Cardiac muscle cell (in vitro differentiated cells and primary cell): ENCODE data around the gene NRGN. TPM values are rescaled to one million over a fixed set of nuclear protein-coding genes. Genes with fewer than 3 reads are reported as not detected.

Experiments used
- DNase-seq, 2 donors: peaks; one replicate each; pipeline versions ENCODE4 v3.0.0 to v3.0.0-alpha.2; 2010 to 2017; ENCODE audit warnings: low read depth in 1 of 2, low spot score in 1 of 2
- H3K27ac ChIP-seq: fragments of 200-600 bp; sonication (generic); 2 replicates; pipeline ENCODE4 v1.5.1; 2016
- H3K27me3 ChIP-seq: fragments of 200-600 bp; sonication (generic); 2 replicates; pipeline ENCODE4 v1.6.0; 2016; ENCODE audit warnings: control low read depth
- H3K36me3 ChIP-seq: fragments of 200-600 bp; sonication (generic); 2 replicates; pipeline ENCODE4 v1.5.1; 2016; ENCODE audit warnings: control low read depth
- H3K4me1 ChIP-seq: fragments of 200-600 bp; sonication (generic); 2 replicates; pipeline ENCODE4 v1.8.1; 2017; ENCODE audit warnings: low read depth, mild to moderate bottlenecking, mixed run types
- H3K4me3 ChIP-seq: fragments of 200-600 bp; sonication (generic); 2 replicates; pipeline ENCODE4 v1.5.1; 2016; ENCODE audit warnings: mild to moderate bottlenecking
- H3K9me3 ChIP-seq: fragments of 200-600 bp; sonication (generic); 2 replicates; pipeline ENCODE4 v1.5.1; 2017; ENCODE audit warnings: low read depth, mild to moderate bottlenecking, control low read depth
- CTCF ChIP-seq: IDR thresholded peaks from 2 replicates; pipeline ENCODE4 v1.5.1; 2012; ENCODE audit warnings: low read depth, mild to moderate bottlenecking, low read length
- polyA plus RNA-seq: library from polyadenylated mRNA; unstranded; fragments of >200 nt; fragmentation: Nextera tagmentation; extraction: Ambion mirVana; gene quantifications from 2 replicates; pipeline ENCODE4 v1.2.1, GENCODE V29; 2016
- total RNA-seq: library from RNA; depleted of rRNA; stranded (reverse); fragments of >200 nt; gene quantifications from 2 replicates; pipeline ENCODE4 v1.2.3, GENCODE V29; 2016

NRGN gene
- total and polyA plus RNA-seq, 2 experiments from 2014 or later = 1.1 to 2.1 TPM

- no peak for DNase-seq
- H3K4me3 ChIP-seq = no peak overlapping the region
- TF ChIP-seq CTCF = no peak
- no peaks in the 10 kb centered on the region for H3K36me3 ChIP-seq
- H3K27me3 ChIP-seq = peaks cover 18% of the 10 kb centered on the region
- H3K27ac ChIP-seq = no peak overlapping the region
- no peaks in the 10 kb centered on the region for H3K9me3 ChIP-seq
- peaks cover 15% of the 10 kb centered on the region for H3K4me1 ChIP-seq
These were observed 11.6 kb upstream of the NRGN start for GRCh38 chr11:124728134-124728533.

GRCh38 chr11:124729571-124729970, 10.2 kb upstream of the NRGN start:
- H3K27me3 ChIP-seq = peaks cover 24% of the 10 kb centered on the region
- DNase-seq = no peak
- no peak overlapping the region for H3K4me3 ChIP-seq
- TF ChIP-seq CTCF = no peak
- no peaks in the 10 kb centered on the region for H3K9me3 ChIP-seq
- no peaks in the 10 kb centered on the region for H3K36me3 ChIP-seq
- no peak overlapping the region for H3K27ac ChIP-seq
- peaks cover 15% of the 10 kb centered on the region for H3K4me1 ChIP-seq

GRCh38 chr11:124732230-124732629, 7.5 kb upstream of the NRGN start:
- H3K4me1 ChIP-seq = no peaks in the 10 kb centered on the region
- H3K27me3 ChIP-seq = peaks cover 47% of the 10 kb centered on the region
- no peaks in the 10 kb centered on the region for H3K36me3 ChIP-seq
- no peak overlapping the region for H3K4me3 ChIP-seq
- DNase-seq = no peak
- TF ChIP-seq CTCF = no peak
- H3K27ac ChIP-seq = no peak overlapping the region
- H3K9me3 ChIP-seq = no peaks in the 10 kb centered on the region

GRCh38 chr11:124736736-124737135, 3.0 kb upstream of the NRGN start:
- DNase-seq = no peak
- peaks cover 84% of the 10 kb centered on the region for H3K27me3 ChIP-seq
- TF ChIP-seq CTCF = no peak

GRCh38 chr11:124737638-124738305, 2.0 kb upstream of the NRGN start:
- Histone ChIP-seq H3K27me3 (peaks cover 94% of the 10 kb centered on the region), H3K36me3 (no peaks in the 10 kb centered on the region), H3K4me3 (no peak overlapping the region), H3K4me1 (no peaks in the 10 kb centered on the region), H3K27ac (no peak overlapping the region), H3K9me3 (no peaks in the 10 kb centered on the region)
- TF ChIP-seq CTCF = no peak
- no peak for DNase-seq

More at GRCh38 chr11:124736736-124737135, 3.0 kb upstream of the NRGN start:
- Histone ChIP-seq H3K9me3 (no peaks in the 10 kb centered on the region), H3K4me1 (no peaks in the 10 kb centered on the region), H3K4me3 (no peak overlapping the region), H3K27ac (no peak overlapping the region), H3K36me3 (no peaks in the 10 kb centered on the region)
